ENCODE data around the gene CCNO. TPM values are rescaled to one million over a fixed set of nuclear protein-coding genes. Genes with fewer than 3 reads are reported as not detected.

Gene CCNO
- total RNA-seq, result under 0.01 TPM

- peak in 2 of 3 donors; percentile 56 to 60 for DNase-seq (ENCODE audit: low read depth in 2 of 3, low spot score in 2 of 3)
Observed at GRCh38 chr5:55232985-55233928, at the start of gene CCNO. TSS of gene CCNO (minus strand) at chr5:55233608. CDS start at chr5:55233523, 85 bp downstream.

- no peak for DNase-seq (ENCODE audit: low read depth in 2 of 3, low spot score in 2 of 3)
Observed at GRCh38 chr5:55278778-55279177, 45.4 kb upstream of the CCNO start.

GRCh38 chr5:55276771-55277170, 43.4 kb upstream of the CCNO start:
- no peak for DNase-seq (ENCODE audit: low read depth in 2 of 3, low spot score in 2 of 3)

GRCh38 chr5:55258339-55258738, 24.9 kb upstream of the CCNO start:
- no peak for DNase-seq (ENCODE audit: low read depth in 2 of 3, low spot score in 2 of 3)

GRCh38 chr5:55254802-55255201, 21.4 kb upstream of the CCNO start:
- DNase-seq (ENCODE audit: low read depth in 2 of 3, low spot score in 2 of 3), result no peak

GRCh38 chr5:55250064-55250463, 16.7 kb upstream of the CCNO start:
- no peak for DNase-seq (ENCODE audit: low read depth in 2 of 3, low spot score in 2 of 3)

- no peak for DNase-seq (ENCODE audit: low read depth in 2 of 3, low spot score in 2 of 3)
Observed at GRCh38 chr5:55241746-55242145, 8.3 kb upstream of the CCNO start.

- DNase-seq (ENCODE audit: low read depth in 2 of 3, low spot score in 2 of 3), result no peak
Observed at GRCh38 chr5:55236800-55237199, 3.4 kb upstream of the CCNO start.

GRCh38 chr5:55234121-55234700, 803 bp upstream of the CCNO start:
- peak in 1 of 3 donors; percentile 23 for DNase-seq (ENCODE audit: low read depth in 2 of 3, low spot score in 2 of 3)

GRCh38 chr5:55232271-55232984, 980 bp downstream of the CCNO start:
- DNase-seq (ENCODE audit: low read depth in 2 of 3, low spot score in 2 of 3), result peak in 1 of 3 donors; percentile 22

- peak in 1 of 3 donors; percentile 37 for DNase-seq (ENCODE audit: low read depth in 2 of 3, low spot score in 2 of 3)
Observed at GRCh38 chr5:55231919-55232270, 1.5 kb downstream of the CCNO start.

GRCh38 chr5:55231029-55231918, 2.1 kb downstream of the CCNO start:
- DNase-seq (ENCODE audit: low read depth in 2 of 3, low spot score in 2 of 3), result peak in 2 of 3 donors; percentile 54 to 60

GRCh38 chr5:55230086-55230629, 3.2 kb downstream of the CCNO start:
- DNase-seq (ENCODE audit: low read depth in 2 of 3, low spot score in 2 of 3), result no peak

GRCh38 chr5:55227664-55228430, 5.6 kb downstream of the CCNO start:
- no peak for DNase-seq (ENCODE audit: low read depth in 2 of 3, low spot score in 2 of 3)

- peak in 2 of 3 donors; percentile 48 to 66 for DNase-seq (ENCODE audit: low read depth in 2 of 3, low spot score in 2 of 3)
Observed at GRCh38 chr5:55226934-55227663, 6.3 kb downstream of the CCNO start, which contains the start of gene MCIDAS. TSS of gene MCIDAS (minus strand) at chr5:55227315. CDS start at chr5:55227138, 177 bp downstream.

GRCh38 chr5:55226027-55226933, 7.1 kb downstream of the CCNO start:
- peak in 2 of 3 donors; percentile 57 to 67 for DNase-seq (ENCODE audit: low read depth in 2 of 3, low spot score in 2 of 3)

- DNase-seq (ENCODE audit: low read depth in 2 of 3, low spot score in 2 of 3), result no peak
Observed at GRCh38 chr5:55225346-55225745, 8.1 kb downstream of the CCNO start.

All from hematopoietic multipotent progenitor cell (in vitro differentiated cells).